Right forelimb (tissue), 1 donor: ENCODE data around the gene MBP.

Source experiments
- DNase-seq: peaks from one replicate; pipeline ENCODE4 v3.0.0-alpha.2; 2018

Gene MBP

GRCh38 chr18:77133051-77133834, 660 bp upstream of the MBP start:
- DNase-seq: no peak

DNA sequence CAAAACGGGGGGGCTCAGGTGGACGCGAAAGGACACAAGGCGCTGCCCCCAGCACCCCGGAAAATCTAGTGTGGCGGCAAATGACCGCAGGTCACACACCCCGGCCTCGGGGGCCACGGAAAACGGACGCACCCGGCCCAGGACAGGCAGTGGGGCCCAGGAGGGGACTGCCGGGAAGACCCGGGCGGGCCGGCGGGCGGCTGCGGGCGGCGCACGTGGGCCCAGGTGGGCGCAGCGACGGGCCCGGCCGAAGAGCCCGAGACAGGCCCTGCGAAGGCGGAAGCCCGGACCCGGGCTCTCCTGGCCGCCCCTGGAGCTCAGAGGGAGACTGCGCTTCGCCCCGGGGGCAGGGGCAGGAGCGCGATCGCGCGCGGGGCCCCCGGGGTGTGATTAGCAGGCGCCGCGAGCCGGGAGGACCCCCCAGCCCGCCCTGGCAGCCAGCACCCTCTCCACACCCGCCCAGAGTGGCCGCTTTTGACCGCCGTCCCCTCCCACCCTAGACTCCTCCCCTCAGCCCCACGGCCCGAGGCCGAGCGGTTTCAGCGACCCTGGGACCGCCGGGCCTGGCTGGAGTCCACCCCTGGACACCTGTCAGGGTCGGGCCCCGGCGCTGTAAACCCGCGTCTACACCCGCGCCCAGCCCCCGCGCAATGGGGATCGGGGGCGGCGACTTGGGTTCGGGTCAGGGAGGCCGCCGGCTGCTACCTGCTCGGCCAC, 773 bp downstream of the MBP start:
- DNase-seq: peak; percentile 64

DNA sequence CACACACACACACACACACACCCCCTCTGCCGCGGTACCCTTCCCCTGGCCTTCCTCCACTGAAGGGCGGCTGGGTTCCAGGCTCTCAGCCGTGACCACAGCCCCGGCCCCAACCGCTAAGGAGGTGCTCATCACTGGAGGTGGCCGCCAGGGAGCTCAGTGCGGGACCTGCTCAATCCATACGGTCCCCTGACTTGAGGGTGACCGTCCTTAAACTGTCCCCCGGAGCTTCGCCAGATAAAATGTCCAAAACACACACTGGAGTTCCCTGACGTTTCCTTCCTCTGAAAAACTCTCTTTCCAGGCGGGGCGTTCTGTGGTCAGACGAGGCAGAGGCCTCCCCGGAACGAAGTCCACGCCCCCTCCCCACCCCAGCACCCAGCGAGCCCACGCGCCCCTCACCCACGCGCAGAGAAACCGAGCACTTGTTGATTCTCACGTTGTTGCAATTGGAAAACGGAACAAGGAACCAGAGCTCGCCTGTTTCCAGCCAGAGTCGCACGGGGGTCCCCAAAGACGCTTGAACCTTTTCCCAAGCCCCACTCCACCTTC, 1.4 kb downstream of the MBP start:
- no peak for DNase-seq

- no peak for DNase-seq
These were observed 2.1 kb downstream of the MBP start for GRCh38 chr18:77130229-77131099.

- DNase-seq: no peak
These were observed 3.4 kb downstream of the MBP start for GRCh38 chr18:77129150-77129551.

- no peak for DNase-seq
These were observed 4.6 kb downstream of the MBP start for GRCh38 chr18:77127769-77128671.

DNA sequence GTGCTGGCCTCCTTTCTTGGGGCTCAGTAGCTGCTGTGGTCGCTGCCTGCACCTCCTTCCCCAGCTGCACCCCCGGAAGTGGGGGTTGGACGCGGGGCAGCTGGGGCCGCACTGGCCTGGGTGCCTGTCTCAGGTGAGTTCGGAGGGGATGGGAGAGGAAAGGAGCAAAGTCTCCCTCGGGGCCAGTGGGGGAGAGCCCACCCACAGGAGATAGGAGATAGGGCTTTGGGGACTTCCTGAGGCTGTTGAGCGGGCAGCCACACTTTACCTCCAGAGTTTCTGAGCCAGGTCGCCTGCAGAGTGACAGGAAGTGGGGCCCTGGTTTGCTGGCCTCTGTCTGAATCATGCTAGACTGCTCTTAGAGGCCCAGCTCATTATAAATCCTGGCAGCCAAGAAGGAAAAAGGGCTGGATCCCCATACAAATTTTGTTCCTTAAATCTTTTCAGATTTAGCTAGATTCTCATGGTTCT, 8.1 kb downstream of the MBP start:
- DNase-seq: no peak

DNA sequence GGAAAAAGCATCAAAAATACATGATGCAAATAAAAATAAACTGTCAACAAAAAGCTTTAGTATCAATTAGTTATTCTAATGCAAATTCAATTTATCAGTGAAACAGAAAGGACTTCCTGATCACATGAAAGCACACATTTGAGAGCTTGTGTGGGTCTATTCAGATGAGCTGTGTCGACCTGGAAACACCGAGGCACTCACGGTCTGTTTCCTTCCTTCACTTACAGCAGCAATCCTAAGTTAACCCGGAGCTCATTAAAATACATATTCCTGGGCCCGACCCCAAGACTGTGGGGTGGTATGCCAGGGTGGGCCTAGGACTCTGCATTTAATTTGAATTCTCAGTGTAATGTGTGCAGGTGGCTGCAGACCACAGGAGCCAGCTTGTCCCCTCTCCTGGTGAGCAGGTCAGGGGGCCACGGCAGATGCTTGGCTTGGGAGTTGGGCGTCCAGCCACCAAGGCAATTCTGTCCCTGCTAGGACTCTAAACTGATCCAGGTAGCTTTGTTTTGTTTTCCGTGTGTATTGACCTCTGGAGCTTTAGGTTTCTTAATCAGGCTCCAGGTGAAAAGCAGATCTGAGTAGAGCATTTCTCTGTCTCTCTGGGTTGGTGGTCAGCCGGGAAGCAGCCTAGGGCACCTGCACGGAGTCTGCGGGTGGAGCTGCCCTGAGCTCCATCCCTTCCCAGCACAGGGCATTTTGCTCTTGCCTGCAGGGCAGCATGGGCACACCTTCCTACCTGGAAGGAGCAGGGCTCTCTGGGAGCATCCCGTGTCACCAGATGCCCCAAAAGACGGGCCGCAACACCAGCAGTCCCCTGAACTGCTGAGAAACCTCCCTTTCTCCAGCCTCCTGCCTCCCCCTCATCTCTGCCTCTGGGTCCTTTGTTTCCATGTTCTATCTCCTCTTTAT, 9.0 kb downstream of the MBP start:
- DNase-seq: peak; percentile 19

- DNase-seq: no peak
These were observed 11.1 kb downstream of the MBP start for GRCh38 chr18:77121523-77121922.

DNA sequence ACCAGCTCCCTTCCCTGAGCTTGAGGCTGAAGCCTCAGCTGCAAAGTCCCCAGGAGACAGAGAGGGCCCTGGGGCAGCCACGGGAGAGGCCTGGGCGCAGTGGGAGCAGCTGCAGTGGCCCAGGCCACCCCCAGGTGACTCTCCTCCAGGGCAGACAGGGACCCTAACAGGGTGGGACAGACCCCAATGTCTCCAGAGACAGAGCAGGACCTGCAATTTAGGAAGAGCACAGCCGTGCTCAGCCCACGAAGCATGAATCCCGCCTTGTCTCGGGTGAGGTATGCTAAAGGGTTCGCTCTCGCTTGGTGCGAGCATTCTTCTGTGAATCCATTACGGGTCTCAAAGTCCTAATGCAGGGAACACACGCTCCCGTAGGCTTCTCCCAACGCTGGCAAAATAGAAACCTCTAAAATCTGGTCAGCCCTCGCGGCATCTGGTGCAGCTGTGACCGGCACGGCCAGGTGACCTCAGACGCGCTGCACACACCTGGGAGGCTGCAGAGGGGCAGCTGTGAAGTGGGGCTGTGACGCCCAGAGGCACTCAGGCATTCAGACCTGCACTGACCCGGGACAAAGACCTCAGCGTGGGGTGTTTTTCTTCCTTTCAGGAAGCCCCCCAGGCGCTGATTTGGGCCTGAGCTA, 12.6 kb downstream of the MBP start:
- DNase-seq: peak; percentile 15

GRCh38 chr18:77119101-77119850, 13.3 kb downstream of the MBP start:
- DNase-seq: peak; percentile 39

GRCh38 chr18:77118256-77119090, 14.1 kb downstream of the MBP start:
- peak; percentile 30 for DNase-seq

GRCh38 chr18:77116201-77117080, 16.1 kb downstream of the MBP start:
- DNase-seq: peak; percentile 6

GRCh38 chr18:77115192-77115953, 17.2 kb downstream of the MBP start:
- peak; percentile 9 for DNase-seq

GRCh38 chr18:77114415-77115191, 18.0 kb downstream of the MBP start:
- peak; percentile 50 for DNase-seq

- DNase-seq: no peak
These were observed 18.5 kb downstream of the MBP start for GRCh38 chr18:77114152-77114414.
